ENCODE measurements around the gene BPIFB3. TPM values are rescaled to one million over a fixed set of nuclear protein-coding genes. Genes with fewer than 3 reads are reported as not detected.

BPIFB3 gene
- total RNA-seq, 1 donor from 2014 or later: not detected

GRCh38 chr20:33063271-33063670 lies 9.6 kb downstream of the BPIFB3 start:
- DNase-seq: no peak

- no peak for DNase-seq
Measured at GRCh38 chr20:33064572-33065287, 11.0 kb downstream of the BPIFB3 start.

DNA sequence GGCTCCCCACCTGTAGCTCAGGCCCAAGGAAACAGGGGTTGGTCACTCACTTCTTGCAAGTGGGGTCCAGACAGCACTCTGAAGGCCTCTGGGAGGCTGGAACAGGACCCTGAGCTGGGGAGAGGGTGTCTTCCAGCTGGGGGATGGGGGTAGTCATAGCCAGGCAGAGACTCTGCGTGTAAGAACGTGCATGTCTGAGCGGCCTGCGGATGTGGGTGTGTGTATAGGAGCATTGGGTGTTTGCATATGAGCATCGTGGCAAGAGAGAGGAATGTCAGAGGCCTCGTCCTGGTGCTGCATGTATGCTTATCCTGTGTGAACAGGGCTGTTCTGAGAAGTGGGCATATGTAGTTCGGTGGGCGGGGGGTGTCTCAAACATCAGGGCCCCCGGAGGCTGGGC lies 12.1 kb downstream of the BPIFB3 start:
- no peak for DNase-seq

DNA sequence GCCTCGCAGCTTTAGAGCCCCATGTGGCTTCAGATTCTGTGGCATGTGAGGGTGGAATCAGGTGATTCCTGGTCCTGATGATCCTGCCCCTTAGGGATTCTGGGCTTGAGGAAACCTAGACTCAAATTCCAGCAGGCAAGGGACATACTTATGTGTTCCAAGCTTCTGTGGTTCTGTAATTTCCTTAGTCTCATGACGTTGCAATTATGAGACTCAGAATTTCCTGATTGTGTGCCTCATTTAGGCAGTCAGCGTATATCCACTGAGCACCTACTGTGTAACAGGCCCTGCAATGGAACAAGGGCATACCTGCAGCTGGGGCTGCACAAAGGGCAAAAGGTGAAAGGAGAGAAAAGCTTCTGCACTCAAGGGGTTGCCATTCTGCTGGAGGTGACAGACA lies 14.1 kb downstream of the BPIFB3 start:
- DNase-seq: no peak

DNA sequence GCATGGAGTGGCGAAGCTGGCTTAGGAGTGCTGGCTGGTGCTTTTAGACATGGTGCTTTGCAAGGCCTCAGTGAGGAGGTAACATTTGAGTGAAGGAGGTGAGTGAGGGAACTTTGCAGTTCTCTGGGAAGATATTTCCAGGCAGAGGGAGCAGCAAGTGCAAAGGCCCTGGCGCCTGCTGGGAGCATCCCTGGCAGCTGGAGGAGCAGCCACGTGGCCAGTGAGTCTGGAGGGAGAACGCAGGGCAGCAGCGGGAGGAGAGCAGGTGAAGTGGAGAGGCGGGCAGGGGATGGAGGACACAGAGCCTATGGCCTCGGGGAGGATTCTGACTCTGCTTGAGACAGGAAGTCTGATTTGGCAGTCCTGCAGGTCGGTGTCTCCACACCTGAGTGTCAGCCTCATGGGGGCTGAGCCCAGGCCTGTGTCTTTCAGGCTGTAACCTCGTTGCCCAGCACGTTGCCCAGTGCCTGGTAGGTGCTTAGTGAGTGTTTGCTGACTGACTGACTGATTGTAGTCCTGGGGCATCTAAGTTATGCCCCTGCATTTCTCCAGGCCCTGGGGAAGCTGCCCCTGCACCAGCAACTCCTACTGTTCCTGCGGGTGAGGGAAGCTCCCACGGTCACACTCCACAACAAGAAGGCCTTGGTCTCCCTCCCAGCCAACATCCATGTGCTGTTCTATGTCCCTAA lies 14.7 kb downstream of the BPIFB3 start:
- no peak for DNase-seq

- DNase-seq: no peak
Measured at GRCh38 chr20:33069673-33070072, 16.0 kb downstream of the BPIFB3 start.

DNA sequence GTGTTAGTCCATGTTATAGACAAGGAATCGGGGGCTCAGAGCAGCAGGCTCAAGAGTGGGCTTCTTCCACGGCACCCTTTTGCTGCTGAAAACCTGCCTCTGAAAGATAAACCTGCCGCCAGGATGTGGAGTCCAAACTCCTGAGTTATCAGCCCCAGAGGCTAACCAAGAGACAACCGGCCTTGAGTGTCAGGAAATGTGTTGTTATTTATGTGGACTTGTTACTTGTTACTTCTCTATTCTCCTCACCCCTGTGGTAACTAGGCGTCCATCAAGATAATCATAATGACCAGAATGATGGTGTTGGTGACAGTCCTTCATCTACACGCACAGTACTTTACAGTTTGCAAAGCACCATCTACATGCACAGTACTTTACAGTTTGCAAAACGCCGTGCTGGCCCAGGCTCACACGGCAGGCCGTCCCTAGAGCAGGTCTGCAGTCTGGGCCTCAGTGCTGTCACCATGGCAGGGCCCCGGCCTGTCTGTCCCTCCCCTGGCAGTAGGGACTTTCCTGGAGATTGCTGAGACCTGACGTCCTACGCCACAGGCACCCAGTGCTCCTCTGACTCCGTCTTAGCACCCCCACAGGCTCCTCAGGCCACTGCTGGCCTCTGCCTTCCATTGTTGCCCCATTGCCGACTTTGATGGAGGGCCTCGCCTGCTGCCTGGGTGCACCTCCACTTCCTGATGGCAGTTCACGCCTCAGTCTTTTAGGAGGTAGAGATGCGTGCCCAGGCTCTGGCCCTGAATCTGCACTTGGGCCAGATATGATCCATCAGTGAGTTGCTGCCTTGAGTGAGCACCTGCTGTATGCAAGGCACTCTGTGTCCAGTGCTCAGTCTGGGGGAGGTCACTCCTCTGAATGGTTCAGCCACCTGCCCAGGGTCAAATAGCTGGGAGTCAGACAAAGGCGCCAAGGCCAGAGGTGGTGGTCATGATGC lies 16.7 kb downstream of the BPIFB3 start:
- DNase-seq: no peak

GRCh38 chr20:33071198-33071597 lies 17.5 kb downstream of the BPIFB3 start:
- DNase-seq: no peak

DNA sequence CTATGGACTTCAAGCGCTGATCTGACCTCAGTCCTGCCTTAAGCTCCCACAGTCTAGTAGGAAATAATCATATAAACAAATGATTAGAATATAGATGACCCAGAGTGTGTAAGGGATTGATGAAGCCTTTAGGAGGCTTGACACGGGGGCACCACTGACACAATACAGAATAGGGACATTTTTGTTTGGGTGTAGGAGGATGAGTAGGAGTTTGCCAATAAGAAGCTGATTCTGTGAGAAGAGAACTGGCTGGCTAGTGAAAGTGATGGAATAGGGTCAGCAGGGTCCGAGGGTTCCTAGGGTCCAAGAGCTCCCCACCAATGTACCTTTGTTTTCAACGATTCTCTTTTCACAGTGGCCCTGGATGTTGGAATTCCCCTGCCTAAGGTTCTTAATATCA lies 18.7 kb downstream of the BPIFB3 start:
- no peak for DNase-seq

- no peak for DNase-seq
Measured at GRCh38 chr20:33072813-33073212, 19.1 kb downstream of the BPIFB3 start.

- no peak for DNase-seq
Measured at GRCh38 chr20:33074675-33075074, 21.0 kb downstream of the BPIFB3 start.

DNA sequence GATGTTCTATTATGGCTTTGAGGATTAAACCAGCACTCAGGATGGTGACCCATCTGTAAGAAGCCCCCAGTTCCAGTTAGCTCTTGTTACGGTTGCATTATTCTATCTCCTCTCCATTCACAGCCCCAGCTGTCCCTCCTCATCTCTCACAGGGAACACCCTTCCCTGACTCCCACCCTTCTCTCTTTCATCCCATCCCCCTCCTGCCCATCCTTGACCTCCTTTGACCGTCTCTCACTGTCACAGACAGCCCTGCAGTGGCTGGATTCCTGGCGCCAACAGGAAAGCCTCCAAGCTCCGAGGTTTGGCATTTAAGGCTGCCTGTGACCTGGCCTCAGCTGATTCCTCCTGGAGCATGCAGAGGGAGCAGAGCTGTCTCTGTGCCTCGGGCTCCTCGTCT lies 21.6 kb downstream of the BPIFB3 start:
- DNase-seq: no peak

GRCh38 chr20:33076662-33077372 lies 23.1 kb downstream of the BPIFB3 start:
- DNase-seq: no peak

DNA sequence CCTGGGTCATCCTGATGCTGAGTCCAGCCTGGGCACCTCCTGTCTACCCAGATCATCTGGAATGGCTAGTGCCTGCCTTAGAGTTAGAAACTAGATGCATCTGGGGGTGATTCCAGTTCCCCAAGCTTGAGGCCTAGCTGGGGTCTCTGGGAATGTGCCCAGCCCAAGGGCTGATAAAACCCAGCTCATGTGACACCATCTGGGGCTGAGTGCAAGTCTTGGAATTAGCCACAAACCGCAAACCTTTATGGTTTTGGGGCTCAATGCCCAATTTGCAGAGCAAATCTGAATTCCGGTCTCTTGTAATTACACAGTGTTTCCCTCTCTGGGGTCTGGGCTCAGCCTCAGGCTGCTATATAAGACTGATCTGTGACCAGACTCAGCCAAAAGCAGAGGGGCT lies 25.6 kb downstream of the BPIFB3 start, which contains the start of gene BPIFB4:
TSS of gene BPIFB4 (plus strand) at position 385 of the 400 bp plus-strand sequence. CDS start 1,884 bp downstream, outside the sequence.
- DNase-seq: no peak

DNA sequence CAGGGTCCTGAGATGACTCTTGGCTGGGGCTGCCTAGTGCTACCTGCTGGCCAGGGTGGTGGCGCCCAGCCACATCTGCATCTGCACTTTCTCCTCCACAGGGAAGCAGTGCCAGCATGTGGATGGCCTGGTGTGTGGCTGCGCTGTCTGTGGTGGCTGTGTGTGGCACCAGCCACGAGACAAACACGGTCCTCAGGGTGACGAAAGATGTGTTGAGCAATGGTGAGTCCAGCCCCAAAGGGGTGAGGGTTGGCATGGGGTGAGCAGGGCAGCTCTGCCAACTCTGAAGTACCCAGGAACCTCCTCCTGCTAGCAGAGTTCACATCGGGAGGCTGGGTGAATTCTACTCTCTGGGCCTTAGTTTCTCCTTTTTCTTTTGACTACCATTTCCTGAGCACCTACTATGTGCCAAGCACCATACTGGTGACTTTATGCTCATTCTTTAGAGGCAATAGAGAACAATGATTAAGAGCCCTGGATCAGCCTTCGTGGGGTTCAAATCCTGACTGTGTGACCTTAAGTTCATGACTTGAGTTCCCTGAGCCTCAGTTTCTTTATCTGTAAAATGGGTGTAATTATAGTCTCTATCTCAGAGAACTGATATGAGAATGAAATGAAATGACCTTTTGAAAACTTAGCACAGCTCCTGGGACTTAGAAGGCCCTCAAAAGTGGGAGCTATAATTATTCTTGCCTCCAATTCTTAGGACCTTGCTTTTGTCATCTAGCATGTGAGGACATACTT lies 27.9 kb downstream of the BPIFB3 start:
- no peak for DNase-seq

- DNase-seq: no peak
Measured at GRCh38 chr20:33082546-33082945, 28.8 kb downstream of the BPIFB3 start.

DNA sequence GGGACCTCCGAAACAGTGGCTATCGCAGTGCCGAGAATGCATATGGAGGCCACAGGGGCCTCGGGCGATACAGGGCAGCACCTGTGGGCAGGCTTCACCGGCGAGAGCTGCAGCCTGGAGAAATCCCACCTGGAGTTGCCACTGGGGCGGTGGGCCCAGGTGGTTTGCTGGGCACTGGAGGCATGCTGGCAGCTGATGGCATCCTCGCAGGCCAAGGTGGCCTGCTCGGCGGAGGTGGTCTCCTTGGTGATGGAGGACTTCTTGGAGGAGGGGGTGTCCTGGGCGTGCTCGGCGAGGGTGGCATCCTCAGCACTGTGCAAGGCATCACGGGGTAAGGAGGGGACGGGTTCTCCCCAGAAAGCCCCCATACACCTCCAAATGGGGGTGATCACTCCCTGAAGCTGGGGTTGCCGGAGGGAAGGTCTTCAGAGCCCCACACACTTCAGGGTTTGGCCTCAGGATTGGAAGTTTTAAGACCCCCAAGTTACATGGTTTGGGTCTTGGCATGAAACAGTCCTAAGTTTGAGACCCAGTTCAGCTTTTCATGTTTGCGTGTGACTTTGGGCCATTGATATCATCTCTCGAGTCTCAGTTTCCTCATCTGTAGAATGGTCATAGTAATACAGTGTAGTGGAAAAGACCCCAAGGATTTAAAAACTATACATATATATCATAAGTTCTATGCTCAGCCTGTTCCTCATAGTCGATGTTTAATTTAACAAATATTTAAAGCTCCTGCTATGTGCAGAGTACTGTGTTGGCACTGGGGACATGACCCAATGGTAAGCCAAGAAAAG lies 30.0 kb downstream of the BPIFB3 start:
- no peak for DNase-seq

DNA sequence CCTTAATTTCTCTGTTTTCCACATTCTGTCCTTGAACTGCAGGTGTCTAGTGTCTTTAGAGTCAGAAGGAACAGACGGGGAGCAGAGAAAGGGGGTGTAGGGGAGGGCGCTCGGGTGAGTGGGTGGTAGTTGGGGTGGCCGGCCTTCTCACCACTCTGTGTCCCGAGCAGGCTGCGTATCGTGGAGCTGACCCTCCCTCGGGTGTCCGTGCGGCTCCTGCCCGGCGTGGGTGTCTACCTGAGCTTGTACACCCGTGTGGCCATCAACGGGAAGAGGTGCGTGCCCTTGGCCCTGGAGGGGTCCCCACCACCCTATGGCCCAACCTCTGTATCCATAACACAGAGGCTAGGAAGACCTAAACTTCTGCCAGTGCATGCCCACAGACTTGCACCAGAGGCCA lies 31.0 kb downstream of the BPIFB3 start:
- DNase-seq: no peak

DNA sequence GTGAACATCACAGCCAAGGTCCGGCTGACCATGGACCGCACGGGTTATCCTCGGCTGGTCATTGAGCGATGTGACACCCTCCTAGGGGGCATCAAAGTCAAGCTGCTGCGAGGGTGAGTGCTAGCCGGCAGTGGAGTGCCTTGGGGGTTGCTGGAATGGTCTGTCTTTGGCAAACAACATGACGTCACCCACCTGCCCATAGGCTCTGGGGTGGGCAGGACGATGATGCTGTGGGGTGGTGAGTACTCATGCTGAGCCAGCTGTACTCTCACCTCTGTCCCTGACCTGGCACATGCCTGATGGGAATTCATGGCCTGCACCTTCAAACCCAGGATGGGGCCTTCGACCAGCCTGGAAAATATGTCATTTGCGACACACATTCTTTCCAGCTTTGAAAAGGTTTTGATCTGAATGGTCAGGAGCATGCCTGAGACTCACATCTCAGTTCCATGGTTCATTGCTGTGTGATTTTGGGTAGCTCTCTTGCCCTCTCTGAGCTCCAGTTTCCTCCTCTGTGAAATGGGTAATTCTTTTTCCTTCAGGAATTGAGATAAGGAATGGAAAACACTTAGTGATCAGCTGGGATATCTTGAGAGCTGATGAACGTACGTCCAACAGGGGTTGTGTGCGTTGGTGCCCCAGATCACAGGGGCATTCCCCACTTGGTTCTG lies 32.5 kb downstream of the BPIFB3 start:
- no peak for DNase-seq

DNA sequence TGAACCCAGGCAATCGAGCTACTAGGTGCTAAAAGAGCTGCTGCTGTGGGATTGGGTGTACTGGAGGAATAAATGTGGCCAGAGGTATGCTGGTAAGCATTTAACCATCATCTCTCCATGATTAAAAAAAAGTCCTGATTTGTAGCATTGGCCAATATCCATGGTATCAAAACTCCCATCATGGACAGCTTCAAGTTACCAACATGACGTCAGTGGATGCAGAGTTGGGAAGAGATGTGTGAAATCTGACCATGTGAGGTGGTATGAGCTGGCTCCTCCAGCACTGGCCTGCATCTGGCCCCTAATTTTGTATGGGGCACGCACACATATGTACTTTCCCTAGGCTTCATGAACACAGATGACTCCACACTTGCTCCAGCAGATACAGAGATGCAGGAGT lies 37.4 kb downstream of the BPIFB3 start:
- no peak for DNase-seq

Data from occipital lobe (tissue), 2 donors.